K562 (cell line): Measurements from ENCODE around the gene ACVR1C. TPM values are rescaled to one million over a fixed set of nuclear protein-coding genes. Genes with fewer than 3 reads are reported as not detected.

ENCODE experiments used
- ATAC-seq: fragments of 200-7000 bp; cut with Tn5 transposase; 3 replicates; pipeline ENCODE4 v1.9.1; 2020; ENCODE audit warnings: moderate library complexity
- BruUV-seq: library from RNA; stranded (reverse); fragments of 400-500 nt; replicated peaks from 2 replicates; lab custom pipeline; 2021; lab: Mats Ljungman, UMichigan
- CTCF ChIA-PET: fragments of 300-600 bp; formaldehyde crosslinking; extraction: SDS; loops from one replicate; lab custom pipeline; 2021; ENCODE audit warnings: low intra/inter-chr PET ratio; lab: Yijun Ruan, JAX
- POLR2A ChIA-PET: fragments of 300-600, 350-650 bp; sonication (Branson Sonifier 250); formaldehyde crosslinking; extraction: SDS; loops from one replicate; lab custom pipeline; 2021; ENCODE audit warnings: antibody characterized with exemption, inconsistent platforms; lab: Yijun Ruan, JAX
- DNase-seq, 4 experiments: peaks; one replicate each; pipeline versions ENCODE4 v3.0.0 to v3.0.0-alpha.2; 2011 to 2018; ENCODE audit warnings: low spot score in 3 of 4, mixed read lengths in 3 of 4; ENCODE audit errors: extremely low read depth in 1 of 4
- FAIRE-seq: peaks from 2 replicates; lab custom pipeline; 2011; peaks lifted over from hg19 to GRCh38; lab: Jason Lieb, UNC
- H2AFZ ChIP-seq: 2 replicates; pipeline ENCODE4 v1.6.0; 2011; ENCODE audit warnings: low read depth, low read length, control low read depth, inconsistent platforms
- H3K27ac ChIP-seq: fragments of 200-600 bp; 3 replicates; pipeline ENCODE4 v1.8.0; 2011; ENCODE audit warnings: low read depth, mild to moderate bottlenecking, control low read depth, inconsistent platforms, low read length, moderate library complexity, mixed read lengths; ENCODE audit errors: extremely low read depth
- H3K27me3 ChIP-seq, 2 experiments: fragments of 300-600 bp in 1 of 2; 2 replicates in 1 of 2; 3 replicates in 1 of 2; pipeline versions ENCODE4 v1.6.0 to v1.8.0; 2011; ENCODE audit warnings: inconsistent platforms in 2 of 2, low read length in 2 of 2, mild to moderate bottlenecking in 1 of 2, mixed read lengths in 1 of 2, moderate library complexity in 1 of 2; ENCODE audit not compliant: control insufficient read depth in 2 of 2, insufficient read depth in 2 of 2
- H3K36me3 ChIP-seq: fragments of 300-600 bp; 3 replicates; pipeline ENCODE4 v1.8.0; 2011; ENCODE audit warnings: mild to moderate bottlenecking, low read length, inconsistent platforms; ENCODE audit not compliant: control insufficient read depth, insufficient read depth
- H3K4me1 ChIP-seq, 2 experiments: fragments of 200-600 bp in 1 of 2; replicated peaks in 1 of 2; 2 replicates in 1 of 2; 3 replicates in 1 of 2; pipeline versions ENCODE4 v1.5.1 to v1.8.0; 2011; ENCODE audit warnings: inconsistent platforms in 2 of 2, low read length in 2 of 2, mild to moderate bottlenecking in 1 of 2, mixed read lengths in 1 of 2, moderate library complexity in 1 of 2; ENCODE audit not compliant: control insufficient read depth in 2 of 2, insufficient read depth in 2 of 2
- H3K4me2 ChIP-seq: 2 replicates; pipeline ENCODE4 v1.6.1; 2011; ENCODE audit warnings: low read length, control low read depth, inconsistent platforms, mixed read lengths; ENCODE audit not compliant: insufficient read depth
- H3K4me3 ChIP-seq: fragments of 200-600 bp; sonication (generic), shearing (Covaris generic); 2 replicates; pipeline ENCODE4 v1.5.1; 2016; ENCODE audit warnings: control low read depth, inconsistent platforms
- H3K79me2 ChIP-seq: fragments of 200-600 bp; 3 replicates; pipeline ENCODE4 v1.8.0; 2011; ENCODE audit warnings: low read length, inconsistent platforms; ENCODE audit not compliant: control insufficient read depth, insufficient read depth
- H3K9ac ChIP-seq, 2 experiments: 2 replicates each; pipeline versions ENCODE4 v1.6.0 to v1.6.1; 2011; ENCODE audit warnings: low read depth in 2 of 2, low read length in 2 of 2, control low read depth in 1 of 2, inconsistent platforms in 1 of 2, mild to moderate bottlenecking in 1 of 2, mixed read lengths in 1 of 2; ENCODE audit not compliant: insufficient read depth in 1 of 2
- H3K9me1 ChIP-seq: one replicate; pipeline ENCODE4 v1.6.0; 2011; ENCODE audit warnings: inconsistent platforms, mild to moderate bottlenecking, low read length, moderate library complexity; ENCODE audit not compliant: control insufficient read depth, insufficient read depth
- H3K9me3 ChIP-seq: replicated peaks from 2 replicates; pipeline ENCODE4 v1.5.1; 2011; ENCODE audit warnings: low read depth, low read length, inconsistent platforms; ENCODE audit not compliant: control insufficient read depth, insufficient read depth
- H4K20me1 ChIP-seq: replicated peaks from 2 replicates; pipeline ENCODE4 v1.6.1; 2011; ENCODE audit warnings: low read length, inconsistent platforms, mixed read lengths; ENCODE audit not compliant: control insufficient read depth, insufficient read depth
- BRCA1 ChIP-seq, 2 experiments: fragments of 450-650 bp in 1 of 2; sonication (generic) in 1 of 2; formaldehyde crosslinking in 1 of 2; IDR thresholded peaks; 2 replicates each; pipeline versions ENCODE4 v1.5.0 to v1.6.1; 2017 to 2020; ENCODE audit warnings: mild to moderate bottlenecking in 1 of 2, missing genetic modification reagents in 1 of 2
- EHMT2 ChIP-seq: fragments of 450-650 bp; IDR thresholded peaks from 2 replicates; pipeline ENCODE4 v1.6.1; 2018; ENCODE audit warnings: antibody characterized with exemption
- ESRRA ChIP-seq: fragments of 450-650 bp; IDR thresholded peaks from 2 replicates; pipeline ENCODE4 v1.6.1; 2014; ENCODE audit warnings: low read depth, mild to moderate bottlenecking, moderate library complexity, borderline replicate concordance
- ZNF431 ChIP-seq: sonication (generic); formaldehyde crosslinking; IDR thresholded peaks from 2 replicates; pipeline ENCODE4 v1.8.0; 2022; ENCODE audit warnings: mild to moderate bottlenecking, missing genetic modification reagents
- WGBS: fragments of 100-300 bp; shearing (Covaris generic); methylation state at CpG from one replicate; pipeline ENCODE4 v1.1.6; 2016; ENCODE audit warnings: low coverage, mixed read lengths; ENCODE audit not compliant: insufficient coverage; ENCODE audit errors: missing lambda C conversion rate; 5-methylcytosine and 5-hydroxymethylcytosine counted together
- in situ Hi-C: fragments of 300-500 bp; cut with MboI; formaldehyde crosslinking; loops from 4 replicates; pipeline ENCODE4 v1.15.0; 2018; ENCODE audit warnings: inconsistent platforms, mixed read lengths
- intact Hi-C: fragments of 100-400 bp; cut with micrococcal nuclease; formaldehyde crosslinking; loops from 2 replicates; pipeline ENCODE4 v1.14.2; 2022
- polyA plus RNA-seq, 8 experiments: library from polyadenylated mRNA; depleted of rRNA in 4 of 8; stranded (reverse) in 5 of 8; unstranded in 3 of 8; fragments of >200 nt; fragmentation: Nextera tagmentation in 2 of 8; fragmentation: Illumina TruSeq in 1 of 8; extraction: Ambion mirVana in 2 of 8; extraction: Trizol in 1 of 8; gene quantifications; 2 replicates each; pipeline versions ENCODE4 v1.2.1 to v1.2.3, GENCODE V29; 2011 to 2014; ENCODE audit warnings: inconsistent platforms in 1 of 8, missing spikeins in 1 of 8
- total RNA-seq, 7 experiments: library from RNA; depleted of rRNA in 6 of 7; stranded (reverse); fragments of >200 nt in 6 of 7; fragmentation: Illumina TruSeq in 2 of 7; extraction: Trizol in 2 of 7; gene quantifications; 2 replicates each; pipeline versions ENCODE4 v1.2.1 to v1.2.3, GENCODE V29; 2011 to 2021; ENCODE audit warnings: low replicate concordance in 1 of 7
- TF ChIP-seq, protein P1 (sequence below), 2 experiments: fragments of 450-650 bp; formaldehyde crosslinking in 1 of 2; IDR thresholded peaks; 2 replicates each; pipeline versions ENCODE4 v1.4.0 to v1.6.1; 2014 to 2020; ENCODE audit warnings: mild to moderate bottlenecking in 2 of 2, borderline replicate concordance in 1 of 2, low read depth in 1 of 2

The ACVR1C gene
- total and polyA plus RNA-seq, 9 of the 15 experiments (the other 6 are each of a cell fraction or from before 2014, with no cell fraction given) = 0.05 to 0.58 (median 0.28) TPM

DNA sequence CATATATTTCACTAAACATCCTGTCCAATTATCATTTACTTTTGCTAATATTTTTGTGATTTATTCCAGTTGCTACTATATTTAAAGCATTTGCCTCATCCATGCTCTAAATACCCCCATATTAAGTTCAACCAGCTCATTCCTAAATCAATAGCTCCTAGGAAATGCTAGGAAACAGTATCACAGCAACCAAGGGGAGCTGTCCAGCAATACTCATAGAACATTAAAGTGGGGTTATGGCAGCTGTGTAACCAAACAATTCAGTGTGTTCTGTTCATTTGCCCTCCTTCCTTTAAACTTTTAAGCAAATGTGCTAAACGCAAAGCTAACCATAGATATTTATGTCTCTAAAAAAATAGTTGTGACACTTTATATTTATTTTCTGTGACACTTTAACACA is 41.1 kb downstream of the ACVR1C start:
- Histone ChIP-seq H3K27me3 (no peaks in the 10 kb centered on the region), H3K9me3 (no peaks in the 10 kb centered on the region), H3K4me1 (no peaks in the 10 kb centered on the region), H4K20me1 (no peaks in the 10 kb centered on the region), H3K79me2 (no peaks in the 10 kb centered on the region), H3K27ac (no peak overlapping the region), H3K36me3 (no peaks in the 10 kb centered on the region), H3K4me2 (no peak overlapping the region), H3K9ac (no peak overlapping the region), H2AFZ (no peak overlapping the region), H3K9me1 (no peaks in the 10 kb centered on the region), H3K4me3 (no peak overlapping the region)
- BruUV-seq = no TSS peak
- FAIRE-seq (no peak), DNase-seq (no peak), ATAC-seq (no peak)
- ChIA-PET POLR2A (no interaction called here), CTCF (no interaction called here)
- TF ChIP-seq BRCA1 (IDR thresholded peaks at IDR 0.05) (no peak), BRCA1 (CRISPR knock-in tag; IDR thresholded peaks at IDR 0.05) (no peak), ZNF431 (CRISPR knock-in tag) (no peak), EHMT2 (peak; percentile 29; the same call in 1 of the 2 replicates), ESRRA (no peak)
- TF ChIP-seq, protein P1, sequence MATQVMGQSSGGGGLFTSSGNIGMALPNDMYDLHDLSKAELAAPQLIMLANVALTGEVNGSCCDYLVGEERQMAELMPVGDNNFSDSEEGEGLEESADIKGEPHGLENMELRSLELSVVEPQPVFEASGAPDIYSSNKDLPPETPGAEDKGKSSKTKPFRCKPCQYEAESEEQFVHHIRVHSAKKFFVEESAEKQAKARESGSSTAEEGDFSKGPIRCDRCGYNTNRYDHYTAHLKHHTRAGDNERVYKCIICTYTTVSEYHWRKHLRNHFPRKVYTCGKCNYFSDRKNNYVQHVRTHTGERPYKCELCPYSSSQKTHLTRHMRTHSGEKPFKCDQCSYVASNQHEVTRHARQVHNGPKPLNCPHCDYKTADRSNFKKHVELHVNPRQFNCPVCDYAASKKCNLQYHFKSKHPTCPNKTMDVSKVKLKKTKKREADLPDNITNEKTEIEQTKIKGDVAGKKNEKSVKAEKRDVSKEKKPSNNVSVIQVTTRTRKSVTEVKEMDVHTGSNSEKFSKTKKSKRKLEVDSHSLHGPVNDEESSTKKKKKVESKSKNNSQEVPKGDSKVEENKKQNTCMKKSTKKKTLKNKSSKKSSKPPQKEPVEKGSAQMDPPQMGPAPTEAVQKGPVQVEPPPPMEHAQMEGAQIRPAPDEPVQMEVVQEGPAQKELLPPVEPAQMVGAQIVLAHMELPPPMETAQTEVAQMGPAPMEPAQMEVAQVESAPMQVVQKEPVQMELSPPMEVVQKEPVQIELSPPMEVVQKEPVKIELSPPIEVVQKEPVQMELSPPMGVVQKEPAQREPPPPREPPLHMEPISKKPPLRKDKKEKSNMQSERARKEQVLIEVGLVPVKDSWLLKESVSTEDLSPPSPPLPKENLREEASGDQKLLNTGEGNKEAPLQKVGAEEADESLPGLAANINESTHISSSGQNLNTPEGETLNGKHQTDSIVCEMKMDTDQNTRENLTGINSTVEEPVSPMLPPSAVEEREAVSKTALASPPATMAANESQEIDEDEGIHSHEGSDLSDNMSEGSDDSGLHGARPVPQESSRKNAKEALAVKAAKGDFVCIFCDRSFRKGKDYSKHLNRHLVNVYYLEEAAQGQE (IDR thresholded peaks at IDR 0.05; ENCODE audit: borderline replicate concordance) = peak; percentile 80
- TF ChIP-seq, protein P1 (CRISPR knock-in tag; IDR thresholded peaks at IDR 0.05; ENCODE audit: low read depth) = no peak
- in situ Hi-C loops (no loop called here), intact Hi-C loops (no loop called here)
- 0% methylated on average over 1 of the region's 1 CpG for WGBS
